Activated B cell treated with CpG ODN at 0.5 μM for 24 hours (primary cell): ENCODE results near the gene IFT57. TPM values are rescaled to one million over a fixed set of nuclear protein-coding genes. Genes with fewer than 3 reads are reported as not detected.
"Not testable (repeated sequence)": the region's sequence is repeated elsewhere in the genome, so short reads cannot be mapped to it uniquely, and the experiment has no call there.

Source experiments
- ATAC-seq: fragments of 200-7000 bp; cut with Tn5 transposase; one replicate; pipeline ENCODE4 v1.10.0; 2021; ENCODE audit warnings: low read depth, mild to moderate bottlenecking, moderate library complexity
- CTCF ChIA-PET: fragments of 350-600 bp; sonication (Branson Sonifier 250); formaldehyde crosslinking; loops from one replicate; lab custom pipeline; 2021; ENCODE audit warnings: antibody characterized with exemption; lab: Charles Lee
- POLR2A ChIA-PET: fragments of 350-600 bp; sonication (Branson Sonifier 250); formaldehyde crosslinking; loops from one replicate; lab custom pipeline; 2021; ENCODE audit warnings: antibody characterized with exemption; lab: Charles Lee
- DNase-seq: peaks from one replicate; pipeline ENCODE4 v3.0.0; 2022
- H3K27ac Mint-ChIP-seq: one replicate; pipeline ENCODE4 v1.8.0; 2020; ENCODE audit warnings: mixed read lengths
- H3K27me3 Mint-ChIP-seq: one replicate; pipeline ENCODE4 v1.8.0; 2021; ENCODE audit warnings: mixed read lengths
- H3K36me3 Mint-ChIP-seq: one replicate; pipeline ENCODE4 v1.8.0; 2021; ENCODE audit warnings: low read depth, mixed read lengths
- H3K4me1 Mint-ChIP-seq: one replicate; pipeline ENCODE4 v1.8.0; 2021; ENCODE audit warnings: mixed read lengths
- H3K4me3 Mint-ChIP-seq: one replicate; pipeline ENCODE4 v1.8.0; 2020; ENCODE audit warnings: mild to moderate bottlenecking, mixed read lengths
- H3K9me3 Mint-ChIP-seq: one replicate; pipeline ENCODE4 v1.8.0; 2020; ENCODE audit warnings: mixed read lengths
- CTCF ChIP-seq: fragments of 200-600 bp; IDR thresholded peaks from one replicate; pipeline ENCODE4 v1.8.0; 2022; ENCODE audit warnings: antibody characterized with exemption, mild to moderate bottlenecking
- intact Hi-C: fragments of 100-400 bp; cut with micrococcal nuclease; formaldehyde crosslinking; loops from one replicate; pipeline ENCODE4 v1.15.1; 2024
- total RNA-seq: library from RNA; stranded (reverse); gene quantifications from 2 replicates; pipeline ENCODE4 v1.2.3, GENCODE V29; 2022

The IFT57 gene
- total RNA-seq: 63.2 and 64.9 TPM in 2 replicates

- Mint-ChIP-seq H3K36me3 (peaks cover 22% of the 10 kb centered on the region), H3K4me3 (peak within 1 kb of the TSS; percentile 100), H3K4me1 (peaks cover 66% of the 10 kb centered on the region), H3K9me3 (no peaks in the 10 kb centered on the region), H3K27me3 (no peaks in the 10 kb centered on the region), H3K27ac (peak within 1 kb of the TSS; percentile 100)
- TF ChIP-seq CTCF: no peak
- ATAC-seq (peak; percentile 91), DNase-seq (peak; percentile 95)
- POLR2A ChIA-PET: interaction anchor here (0.6 to 4.7 kb wide), 25 partner anchors 10 to 367 kb away, joined by 3 to 75 read pairs (median 4); partner anchors contain the start of genes CIP2A and DZIP3
- CTCF ChIA-PET: interaction anchor here (0.8 to 1.4 kb wide), 3 partner anchors 97 to 100 kb away, joined by 3 to 4 read pairs (median 4); no protein-coding TSS in a partner anchor
- intact Hi-C loops: loop anchor here (1.0 to 5.0 kb wide), 10 partner anchors 71 to 980 kb away; partner anchors contain the start of genes BBX, CIP2A and DZIP3
Measured at GRCh38 chr3:108221911-108222852, at the start of gene IFT57. Gene IFT57, minus strand, starts transcription at chr3:108222424. Its CDS starts 102 bp downstream, at chr3:108222322.

GRCh38 chr3:108271626-108272025 is 49.4 kb upstream of the IFT57 start:
- Mint-ChIP-seq H3K36me3 (peaks cover 2% of the 10 kb centered on the region), H3K9me3 (peaks cover 7% of the 10 kb centered on the region), H3K4me3 (no peak overlapping the region), H3K27ac (no peak overlapping the region), H3K4me1 (no peaks in the 10 kb centered on the region), H3K27me3 (no peaks in the 10 kb centered on the region)
- DNase-seq: no peak
- no peak for ATAC-seq
- TF ChIP-seq CTCF: no peak
- POLR2A ChIA-PET: no interaction called here
- CTCF ChIA-PET: no interaction called here
- intact Hi-C loops: no loop called here

DNA sequence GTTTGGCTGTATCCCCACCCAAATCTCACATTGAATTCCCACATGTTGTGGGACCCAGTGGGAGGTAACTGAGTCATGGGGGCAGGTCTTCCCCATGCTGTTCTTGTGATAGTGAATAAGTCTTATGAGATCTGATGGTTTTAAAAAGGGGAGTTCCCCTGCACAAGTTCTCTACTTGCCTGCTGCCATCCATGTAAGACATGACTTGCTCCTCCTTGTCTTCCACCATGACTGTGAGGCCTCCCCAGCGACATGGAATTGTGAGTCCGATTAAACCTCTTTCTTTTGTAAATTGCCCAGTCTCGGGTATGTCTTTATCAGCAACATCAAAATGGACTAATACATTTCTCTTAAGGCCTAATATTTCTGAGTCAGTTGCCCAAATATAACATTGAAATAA is 46.0 kb upstream of the IFT57 start:
- H3K36me3 Mint-ChIP-seq, POLR2A ChIA-PET, ATAC-seq, CTCF ChIA-PET, H3K4me1 Mint-ChIP-seq, H3K9me3 Mint-ChIP-seq, DNase-seq, H3K27ac Mint-ChIP-seq, H3K27me3 Mint-ChIP-seq, H3K4me3 Mint-ChIP-seq, intact Hi-C loops: not testable (repeated sequence)

DNA sequence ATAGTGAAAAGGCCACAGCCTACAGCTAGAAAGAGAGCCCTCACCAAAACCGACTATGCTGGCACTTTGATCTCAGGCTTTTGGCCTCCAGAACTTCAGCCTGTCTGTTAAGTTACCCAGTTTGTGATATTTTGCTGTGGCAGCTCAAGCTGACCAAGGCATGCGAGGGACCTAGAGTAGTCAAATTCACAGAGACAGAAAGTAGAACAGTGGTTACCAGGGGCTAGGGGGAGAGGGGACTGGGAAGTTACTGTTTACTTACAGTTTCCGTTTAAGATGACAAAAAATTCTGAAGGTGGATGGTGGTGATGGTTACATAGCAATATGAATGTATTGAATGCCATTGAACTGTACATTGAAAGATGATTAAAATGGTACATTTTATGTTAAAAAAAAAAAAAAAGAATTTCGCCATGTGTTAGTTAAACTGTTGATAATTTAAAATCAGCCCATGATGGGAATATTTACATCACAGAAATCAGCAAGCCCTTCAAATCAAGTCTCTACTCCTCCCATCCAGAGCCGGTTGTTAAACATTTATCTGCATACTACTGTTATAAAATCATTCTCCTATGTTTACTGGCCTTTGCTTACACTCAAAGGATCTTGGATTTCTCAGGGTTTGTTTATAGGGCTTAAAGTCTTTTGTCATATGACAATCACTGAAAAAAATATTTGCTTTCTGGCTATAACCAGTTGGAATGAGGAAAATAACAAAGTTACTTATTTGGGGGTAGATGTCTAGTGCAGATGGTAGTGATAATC is 42.5 kb upstream of the IFT57 start:
- H3K36me3 Mint-ChIP-seq, H3K4me3 Mint-ChIP-seq, H3K9me3 Mint-ChIP-seq, H3K27ac Mint-ChIP-seq, H3K4me1 Mint-ChIP-seq, H3K27me3 Mint-ChIP-seq, CTCF ChIA-PET, intact Hi-C loops, ATAC-seq, DNase-seq: not testable (repeated sequence)
- POLR2A ChIA-PET: interaction anchor here (0.7 kb wide), 1 partner anchor 162 kb away, joined by 9 read pairs; no protein-coding TSS in a partner anchor

GRCh38 chr3:108255131-108255530 is 32.9 kb upstream of the IFT57 start:
- Mint-ChIP-seq H3K4me3 (no peak overlapping the region), H3K9me3 (peaks cover 2% of the 10 kb centered on the region), H3K4me1 (no peaks in the 10 kb centered on the region), H3K36me3 (no peaks in the 10 kb centered on the region), H3K27me3 (no peaks in the 10 kb centered on the region), H3K27ac (no peak overlapping the region)
- TF ChIP-seq CTCF: no peak
- intact Hi-C loops: no loop called here
- no peak for ATAC-seq
- DNase-seq: no peak
- POLR2A ChIA-PET: no interaction called here
- CTCF ChIA-PET: no interaction called here
